ENCODE data around the gene EIF3K. TPM values are rescaled to one million over a fixed set of nuclear protein-coding genes. Genes with fewer than 3 reads are reported as not detected.
A peak's percentile ranks its signal among the peaks of the same experiment; 100 is the strongest.

The EIF3K gene
- total RNA-seq, 4 donors from 2014 or later: 392 to 489 (median 414) TPM

DNA sequence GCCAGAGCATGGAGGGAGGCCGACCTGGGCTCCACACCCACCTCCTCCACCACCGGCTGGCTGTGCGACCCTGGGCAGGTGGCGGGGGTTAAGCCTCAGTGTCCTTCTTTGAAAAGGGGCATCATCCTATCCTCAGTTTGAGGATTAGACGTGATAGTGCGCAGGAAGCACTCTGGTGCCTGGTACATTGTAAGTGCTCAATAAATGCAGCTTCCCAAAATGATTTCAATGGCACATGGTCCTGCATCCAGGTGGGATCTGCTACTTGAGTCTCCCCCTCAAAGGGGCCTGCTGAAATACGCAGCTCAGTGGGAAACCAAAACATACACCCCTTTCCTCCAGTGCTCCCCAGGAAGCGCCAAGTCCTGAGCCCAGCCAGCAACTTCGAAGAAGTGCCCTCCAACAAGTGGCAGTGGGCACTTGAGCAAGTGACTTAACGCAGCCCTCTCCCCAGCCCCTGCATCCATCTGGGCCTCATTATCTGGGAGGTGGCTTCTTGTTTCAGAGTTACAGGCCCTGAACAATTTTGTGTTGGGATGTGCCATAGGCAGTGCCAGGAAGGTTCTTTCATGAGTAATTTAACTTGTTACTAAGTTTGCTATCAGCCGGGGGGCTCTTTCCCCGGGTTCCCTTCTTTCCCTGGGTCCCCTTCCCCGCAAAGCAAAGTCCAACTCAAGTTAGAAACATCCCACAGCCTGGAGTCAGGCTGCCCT is 46.4 kb downstream of the EIF3K start:
- H3K36me3 ChIP-seq: peaks cover 0 to 5% of the 10 kb centered on the region in 2 donors
- H3K9me3 ChIP-seq: no peaks in the 10 kb centered on the region
- H3K27me3 ChIP-seq: no peaks in the 10 kb centered on the region
- H3K4me3 ChIP-seq: no peak overlapping the region
- peak overlapping the region; percentile 95 to 97 (median 96) for H3K27ac ChIP-seq
- H3K4me1 ChIP-seq: peaks cover 34 to 100% (median 94%) of the 10 kb centered on the region in 3 donors
- no peak for TF ChIP-seq EP300 (IDR thresholded peaks at IDR 0.05)
- TF ChIP-seq, protein P1, sequence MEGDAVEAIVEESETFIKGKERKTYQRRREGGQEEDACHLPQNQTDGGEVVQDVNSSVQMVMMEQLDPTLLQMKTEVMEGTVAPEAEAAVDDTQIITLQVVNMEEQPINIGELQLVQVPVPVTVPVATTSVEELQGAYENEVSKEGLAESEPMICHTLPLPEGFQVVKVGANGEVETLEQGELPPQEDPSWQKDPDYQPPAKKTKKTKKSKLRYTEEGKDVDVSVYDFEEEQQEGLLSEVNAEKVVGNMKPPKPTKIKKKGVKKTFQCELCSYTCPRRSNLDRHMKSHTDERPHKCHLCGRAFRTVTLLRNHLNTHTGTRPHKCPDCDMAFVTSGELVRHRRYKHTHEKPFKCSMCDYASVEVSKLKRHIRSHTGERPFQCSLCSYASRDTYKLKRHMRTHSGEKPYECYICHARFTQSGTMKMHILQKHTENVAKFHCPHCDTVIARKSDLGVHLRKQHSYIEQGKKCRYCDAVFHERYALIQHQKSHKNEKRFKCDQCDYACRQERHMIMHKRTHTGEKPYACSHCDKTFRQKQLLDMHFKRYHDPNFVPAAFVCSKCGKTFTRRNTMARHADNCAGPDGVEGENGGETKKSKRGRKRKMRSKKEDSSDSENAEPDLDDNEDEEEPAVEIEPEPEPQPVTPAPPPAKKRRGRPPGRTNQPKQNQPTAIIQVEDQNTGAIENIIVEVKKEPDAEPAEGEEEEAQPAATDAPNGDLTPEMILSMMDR (IDR thresholded peaks at IDR 0.05): no peak
- TF ChIP-seq POLR2AphosphoS5 (IDR thresholded peaks at IDR 0.05): no peak
- no peak for TF ChIP-seq POLR2A (IDR thresholded peaks at IDR 0.05)
- WGBS, 2 donors (ENCODE audit: low coverage in 1 of 2): 20 to 56% methylated on average over 1 to 8 of the region's 13 CpGs
- no peak for ATAC-seq

DNA sequence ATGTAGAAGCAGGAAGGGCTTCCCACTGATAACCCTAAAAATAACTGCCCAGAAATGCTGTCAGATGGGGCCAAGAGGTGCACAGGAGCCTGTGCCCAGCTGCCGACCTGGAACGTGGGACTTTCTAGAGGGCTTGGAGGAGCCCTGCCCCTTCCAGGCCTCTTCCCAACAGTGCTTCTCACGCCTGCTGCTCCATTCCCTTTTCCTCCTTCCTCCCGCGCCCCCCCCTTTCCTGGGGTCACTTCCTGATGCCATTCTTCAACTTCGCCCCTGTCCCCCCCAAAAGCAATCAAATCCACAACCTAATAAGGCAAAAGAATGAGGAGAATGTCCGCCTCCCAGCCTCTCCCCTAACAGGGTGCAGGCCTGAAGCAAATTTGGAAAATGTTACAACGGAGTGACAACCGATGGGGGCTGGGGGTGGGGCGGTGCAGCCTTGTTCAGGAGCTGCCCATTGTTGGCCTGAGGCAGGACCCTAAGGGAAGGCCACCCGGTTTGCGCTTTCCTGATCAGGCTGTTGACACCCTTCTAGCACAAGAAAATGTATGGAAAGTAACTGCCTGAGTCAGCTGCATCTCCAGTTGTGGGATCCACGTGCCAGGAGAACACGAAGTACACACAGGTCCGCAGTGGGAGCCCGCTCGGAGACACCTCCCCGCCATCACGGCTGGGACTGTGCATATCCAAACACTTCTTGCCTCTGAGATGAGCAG is 47.1 kb downstream of the EIF3K start:
- peaks cover 39 to 100% (median 94%) of the 10 kb centered on the region in 3 donors for H3K4me1 ChIP-seq
- peak; percentile 30 to 41 for TF ChIP-seq POLR2A (IDR thresholded peaks at IDR 0.05)
- TF ChIP-seq POLR2AphosphoS5 (IDR thresholded peaks at IDR 0.05): peak; percentile 56
- TF ChIP-seq, protein P1 (IDR thresholded peaks at IDR 0.05): no peak
- no peak for TF ChIP-seq EP300 (IDR thresholded peaks at IDR 0.05)
- peak; percentile 52 for ATAC-seq
- 13 to 20% methylated on average over 7 to 12 of the region's 19 CpGs for WGBS, 2 donors (ENCODE audit: low coverage in 1 of 2)
- H3K4me3 ChIP-seq: no peak overlapping the region
- H3K9me3 ChIP-seq: no peaks in the 10 kb centered on the region
- no peaks in the 10 kb centered on the region for H3K27me3 ChIP-seq
- H3K27ac ChIP-seq: peak overlapping the region; percentile 95 to 97 (median 96)
- peaks cover 0 to 1% of the 10 kb centered on the region in 2 donors for H3K36me3 ChIP-seq

DNA sequence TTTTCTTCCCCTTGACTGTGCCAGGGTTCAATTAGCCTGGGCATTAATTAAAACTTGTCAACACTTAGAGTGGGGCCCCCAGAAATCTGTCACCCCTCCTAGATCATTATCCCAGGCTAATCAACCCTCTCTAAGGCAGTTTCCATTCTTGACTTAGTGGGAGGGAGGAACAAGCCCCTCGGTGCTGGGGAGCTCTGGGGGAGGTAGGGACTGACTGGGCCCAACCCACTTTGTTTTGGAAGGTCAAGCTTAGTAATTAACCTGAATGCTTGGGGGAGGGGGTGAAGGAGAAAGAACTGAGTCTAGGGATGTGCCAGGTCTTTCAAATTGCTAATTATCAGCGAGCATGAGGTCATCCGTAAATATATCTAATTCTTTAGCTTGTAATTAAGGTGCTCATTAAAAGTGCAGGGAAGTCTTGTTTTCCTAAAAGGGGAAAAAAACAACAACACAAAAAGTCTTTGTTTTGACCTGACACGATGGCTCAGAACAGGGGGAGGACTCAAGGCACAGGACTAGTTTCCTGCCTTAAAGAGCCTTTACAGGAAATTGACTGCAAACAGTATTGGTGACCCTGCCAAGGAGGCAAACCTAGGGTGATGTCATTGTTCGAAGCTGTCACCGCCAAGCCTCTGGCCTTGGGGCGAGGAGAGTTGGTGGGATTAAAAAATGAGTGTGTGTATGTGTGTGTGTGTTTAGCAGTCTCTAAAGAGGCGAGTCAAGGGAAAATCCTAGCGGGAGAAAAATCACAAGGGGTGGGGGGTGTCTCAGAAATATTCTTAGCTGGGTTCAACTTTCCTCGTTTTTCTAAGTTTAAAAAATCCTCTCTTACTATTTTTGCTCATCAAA is 47.9 kb downstream of the EIF3K start:
- Histone ChIP-seq H3K27ac (peak overlapping the region; percentile 95 to 97 (median 96)), H3K36me3 (no peaks in the 10 kb centered on the region), H3K27me3 (no peaks in the 10 kb centered on the region), H3K4me3 (no peak overlapping the region), H3K4me1 (peaks cover 46 to 100% (median 89%) of the 10 kb centered on the region in 3 donors), H3K9me3 (no peaks in the 10 kb centered on the region)
- WGBS, 2 donors (ENCODE audit: low coverage in 1 of 2): 25 to 29% methylated on average over 10 of the region's 10 CpGs
- ATAC-seq: peak; percentile 17
- TF ChIP-seq POLR2AphosphoS5 (IDR thresholded peaks at IDR 0.05) (peak; percentile 87), EP300 (IDR thresholded peaks at IDR 0.05) (no peak), POLR2A (IDR thresholded peaks at IDR 0.05) (no peak)
- TF ChIP-seq, protein P1 (IDR thresholded peaks at IDR 0.05): no peak

DNA sequence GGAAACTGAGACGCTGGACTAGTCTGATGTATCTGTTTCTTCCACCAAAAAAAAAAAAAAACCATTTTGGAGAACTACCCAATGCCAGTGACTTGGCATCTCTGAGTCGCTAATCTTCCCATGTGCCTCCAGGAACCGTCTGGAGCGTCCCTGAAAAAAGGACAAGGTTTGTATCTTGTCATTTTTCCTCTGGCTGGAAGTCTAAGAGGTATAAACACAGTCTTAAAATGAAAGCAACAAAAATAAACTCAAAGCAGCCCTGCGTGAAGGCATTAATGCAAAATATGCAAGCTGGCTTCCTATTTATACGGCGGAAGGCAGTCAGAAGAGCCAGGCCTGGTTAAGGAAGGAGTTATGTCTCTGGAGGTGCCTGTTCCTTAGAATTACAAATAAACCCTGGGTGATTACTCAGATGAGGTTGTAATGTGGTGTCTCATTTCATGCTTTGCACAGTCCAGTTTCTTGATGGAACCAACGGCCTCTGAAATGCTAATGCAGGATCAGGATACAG is 48.7 kb downstream of the EIF3K start:
- Histone ChIP-seq H3K36me3 (no peaks in the 10 kb centered on the region), H3K4me3 (no peak overlapping the region), H3K9me3 (no peaks in the 10 kb centered on the region), H3K27me3 (no peaks in the 10 kb centered on the region), H3K27ac (peak overlapping the region; percentile 95 to 97 (median 96)), H3K4me1 (peaks cover 47 to 100% (median 81%) of the 10 kb centered on the region in 3 donors)
- WGBS, 2 donors (ENCODE audit: low coverage in 1 of 2): 2 to 21% methylated on average over 5 to 8 of the region's 8 CpGs
- peak; percentile 38 for TF ChIP-seq POLR2AphosphoS5 (IDR thresholded peaks at IDR 0.05)
- TF ChIP-seq, protein P1 (IDR thresholded peaks at IDR 0.05): no peak
- ATAC-seq: no peak
